ENCODE measurements around the gene RALGDS. TPM values are rescaled to one million over a fixed set of nuclear protein-coding genes. Genes with fewer than 3 reads are reported as not detected.

Gene RALGDS
- total RNA-seq, 1 experiment from 2014 or later = 25.8 TPM

DNA sequence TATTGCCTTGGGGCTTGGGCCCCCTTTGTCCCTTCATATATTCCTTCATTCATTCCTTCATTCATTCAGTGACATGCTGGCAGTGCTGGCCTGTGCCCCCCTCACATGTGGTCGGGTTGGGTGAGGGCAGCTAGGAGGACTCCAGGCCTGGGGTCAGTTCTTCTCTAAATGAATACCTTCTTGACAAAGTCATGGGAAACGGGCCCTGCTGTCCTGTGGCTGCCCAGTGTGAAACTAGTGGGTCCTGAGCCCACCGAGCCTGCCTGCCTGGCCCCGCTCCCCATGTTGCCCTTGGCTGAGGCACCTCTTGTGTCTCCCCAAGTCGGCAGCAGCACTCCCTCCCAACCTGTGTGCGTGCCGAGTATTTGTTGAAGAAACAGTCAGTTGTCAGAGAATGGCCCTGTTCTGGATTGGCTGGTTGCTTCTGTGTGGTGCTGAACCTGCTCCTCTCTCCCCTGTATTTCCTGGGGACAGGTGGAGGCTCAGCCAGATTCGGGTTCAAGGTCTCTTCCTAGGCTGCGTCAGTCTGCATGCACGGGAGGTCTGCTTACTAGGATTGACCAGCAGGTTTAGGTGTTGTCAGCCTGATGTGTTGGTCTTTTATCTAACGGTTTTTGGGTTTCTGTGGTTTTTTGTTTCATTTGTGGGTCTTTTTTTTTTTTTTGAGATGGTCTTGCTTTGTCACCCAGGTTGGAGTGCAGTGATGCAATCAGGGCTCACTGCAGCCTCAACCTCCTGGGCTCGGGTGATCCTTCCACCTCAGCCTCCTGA lies 62.3 kb downstream of the RALGDS start:
- no peaks in the 10 kb centered on the region for H3K27me3 ChIP-seq (ENCODE audit: control insufficient read depth, insufficient read depth, low read length)
- H3K4me3 ChIP-seq (ENCODE audit: low read depth in 2 of 2, low read length in 2 of 2) = no peak overlapping the region
- no peaks in the 10 kb centered on the region; the same call in 1 of the 2 replicates for H3K36me3 ChIP-seq (ENCODE audit: control insufficient read depth, insufficient read depth, low read length)
- ChIA-PET POLR2A (no interaction called here), CTCF (no interaction called here)
- DNase-seq (ENCODE audit: low read depth, low spot score) = no peak
- in situ Hi-C loops (cut with HindIII; ENCODE audit: low pct_unique_long_range_greater_than_20kb, low sequenced_read_pairs) (no loop called here), intact Hi-C loops (cut with micrococcal nuclease; ENCODE audit: unreplicated experiment) (no loop called here)
- H3K9me3 ChIP-seq (ENCODE audit: control insufficient read depth, insufficient read depth, low read depth, low read length) = no peaks in the 10 kb centered on the region
- TF ChIP-seq, protein P1, sequence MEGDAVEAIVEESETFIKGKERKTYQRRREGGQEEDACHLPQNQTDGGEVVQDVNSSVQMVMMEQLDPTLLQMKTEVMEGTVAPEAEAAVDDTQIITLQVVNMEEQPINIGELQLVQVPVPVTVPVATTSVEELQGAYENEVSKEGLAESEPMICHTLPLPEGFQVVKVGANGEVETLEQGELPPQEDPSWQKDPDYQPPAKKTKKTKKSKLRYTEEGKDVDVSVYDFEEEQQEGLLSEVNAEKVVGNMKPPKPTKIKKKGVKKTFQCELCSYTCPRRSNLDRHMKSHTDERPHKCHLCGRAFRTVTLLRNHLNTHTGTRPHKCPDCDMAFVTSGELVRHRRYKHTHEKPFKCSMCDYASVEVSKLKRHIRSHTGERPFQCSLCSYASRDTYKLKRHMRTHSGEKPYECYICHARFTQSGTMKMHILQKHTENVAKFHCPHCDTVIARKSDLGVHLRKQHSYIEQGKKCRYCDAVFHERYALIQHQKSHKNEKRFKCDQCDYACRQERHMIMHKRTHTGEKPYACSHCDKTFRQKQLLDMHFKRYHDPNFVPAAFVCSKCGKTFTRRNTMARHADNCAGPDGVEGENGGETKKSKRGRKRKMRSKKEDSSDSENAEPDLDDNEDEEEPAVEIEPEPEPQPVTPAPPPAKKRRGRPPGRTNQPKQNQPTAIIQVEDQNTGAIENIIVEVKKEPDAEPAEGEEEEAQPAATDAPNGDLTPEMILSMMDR (IDR thresholded peaks at IDR 0.05) = no peak
- TF ChIP-seq TCF7L2 (IDR thresholded peaks at IDR 0.05; ENCODE audit: low read depth, low read length) (no peak), SIN3A (IDR thresholded peaks at IDR 0.05; ENCODE audit: borderline replicate concordance, insufficient read depth, low read depth, low read length) (no peak), POLR2AphosphoS5 (IDR thresholded peaks at IDR 0.05; ENCODE audit: low read depth, low read length) (no peak)
- TF ChIP-seq, protein P2, sequence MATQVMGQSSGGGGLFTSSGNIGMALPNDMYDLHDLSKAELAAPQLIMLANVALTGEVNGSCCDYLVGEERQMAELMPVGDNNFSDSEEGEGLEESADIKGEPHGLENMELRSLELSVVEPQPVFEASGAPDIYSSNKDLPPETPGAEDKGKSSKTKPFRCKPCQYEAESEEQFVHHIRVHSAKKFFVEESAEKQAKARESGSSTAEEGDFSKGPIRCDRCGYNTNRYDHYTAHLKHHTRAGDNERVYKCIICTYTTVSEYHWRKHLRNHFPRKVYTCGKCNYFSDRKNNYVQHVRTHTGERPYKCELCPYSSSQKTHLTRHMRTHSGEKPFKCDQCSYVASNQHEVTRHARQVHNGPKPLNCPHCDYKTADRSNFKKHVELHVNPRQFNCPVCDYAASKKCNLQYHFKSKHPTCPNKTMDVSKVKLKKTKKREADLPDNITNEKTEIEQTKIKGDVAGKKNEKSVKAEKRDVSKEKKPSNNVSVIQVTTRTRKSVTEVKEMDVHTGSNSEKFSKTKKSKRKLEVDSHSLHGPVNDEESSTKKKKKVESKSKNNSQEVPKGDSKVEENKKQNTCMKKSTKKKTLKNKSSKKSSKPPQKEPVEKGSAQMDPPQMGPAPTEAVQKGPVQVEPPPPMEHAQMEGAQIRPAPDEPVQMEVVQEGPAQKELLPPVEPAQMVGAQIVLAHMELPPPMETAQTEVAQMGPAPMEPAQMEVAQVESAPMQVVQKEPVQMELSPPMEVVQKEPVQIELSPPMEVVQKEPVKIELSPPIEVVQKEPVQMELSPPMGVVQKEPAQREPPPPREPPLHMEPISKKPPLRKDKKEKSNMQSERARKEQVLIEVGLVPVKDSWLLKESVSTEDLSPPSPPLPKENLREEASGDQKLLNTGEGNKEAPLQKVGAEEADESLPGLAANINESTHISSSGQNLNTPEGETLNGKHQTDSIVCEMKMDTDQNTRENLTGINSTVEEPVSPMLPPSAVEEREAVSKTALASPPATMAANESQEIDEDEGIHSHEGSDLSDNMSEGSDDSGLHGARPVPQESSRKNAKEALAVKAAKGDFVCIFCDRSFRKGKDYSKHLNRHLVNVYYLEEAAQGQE (IDR thresholded peaks at IDR 0.05; ENCODE audit: insufficient read depth in 1 of 2, low read depth in 2 of 2, low read length in 1 of 2) = no peak
- ATAC-seq = no peak
- H3K27ac ChIP-seq (ENCODE audit: low read length) = no peak overlapping the region
- BruUV-seq (replicated peaks) = no TSS peak
- H3K4me1 ChIP-seq (ENCODE audit: control insufficient read depth, insufficient read depth, low read length) = no peaks in the 10 kb centered on the region

DNA sequence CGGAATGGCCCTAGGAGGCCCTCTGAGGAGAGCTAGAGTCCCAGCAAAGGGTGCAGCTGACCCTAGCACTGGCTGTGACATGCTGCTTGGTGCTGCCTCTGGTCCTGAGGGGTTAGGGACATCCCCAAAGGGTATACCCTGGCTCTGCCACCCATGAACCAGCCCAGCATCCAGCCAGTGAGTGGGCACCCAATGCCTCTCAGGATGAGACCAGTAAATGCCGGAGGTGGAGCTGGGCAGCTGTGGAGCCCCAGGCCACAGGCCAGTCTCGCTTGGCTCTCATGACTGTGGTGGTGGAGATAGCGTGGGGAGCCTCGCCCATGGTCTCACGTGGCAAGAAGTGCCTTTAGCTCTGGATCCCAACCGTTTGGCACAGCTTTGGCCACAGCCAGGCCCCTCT lies 63.0 kb downstream of the RALGDS start:
- TSS peak; percentile 72 for BruUV-seq (replicated peaks)
- no peak for ATAC-seq
- TF ChIP-seq SIN3A (IDR thresholded peaks at IDR 0.05; ENCODE audit: borderline replicate concordance, insufficient read depth, low read depth, low read length) = no peak
- TF ChIP-seq, protein P1 (IDR thresholded peaks at IDR 0.05) = no peak
- TF ChIP-seq POLR2AphosphoS5 (IDR thresholded peaks at IDR 0.05; ENCODE audit: low read depth, low read length) = no peak
- no peak for TF ChIP-seq TCF7L2 (IDR thresholded peaks at IDR 0.05; ENCODE audit: low read depth, low read length)
- POLR2A ChIA-PET = no interaction called here
- Histone ChIP-seq H3K27me3 (ENCODE audit: control insufficient read depth, insufficient read depth, low read length) (no peaks in the 10 kb centered on the region), H3K4me1 (ENCODE audit: control insufficient read depth, insufficient read depth, low read length) (no peaks in the 10 kb centered on the region), H3K4me3 (ENCODE audit: low read depth in 2 of 2, low read length in 2 of 2) (no peak overlapping the region), H3K9me3 (ENCODE audit: control insufficient read depth, insufficient read depth, low read depth, low read length) (no peaks in the 10 kb centered on the region), H3K36me3 (ENCODE audit: control insufficient read depth, insufficient read depth, low read length) (no peaks in the 10 kb centered on the region; the same call in 1 of the 2 replicates), H3K27ac (ENCODE audit: low read length) (no peak overlapping the region)
- intact Hi-C loops (cut with micrococcal nuclease; ENCODE audit: unreplicated experiment) = no loop called here
- DNase-seq (ENCODE audit: low read depth, low spot score) = no peak
- CTCF ChIA-PET = no interaction called here
- in situ Hi-C loops (cut with HindIII; ENCODE audit: low pct_unique_long_range_greater_than_20kb, low sequenced_read_pairs) = no loop called here
